KMS-11 (cell line): Measurements from ENCODE around the gene GPHN.

ENCODE experiments used
- H2AFZ ChIP-seq: fragments of 200-600 bp; sonication (generic); 2 replicates; pipeline ENCODE4 v1.6.1; 2016; ENCODE audit warnings: antibody characterized with exemption, mixed run types, low read depth
- H3K27ac ChIP-seq: fragments of 200-600 bp; sonication (generic); 2 replicates; pipeline ENCODE4 v1.6.1; 2016; ENCODE audit warnings: mild to moderate bottlenecking, mixed run types
- H3K27me3 ChIP-seq: fragments of 200-600 bp; sonication (generic); 2 replicates; pipeline ENCODE4 v1.6.1; 2017; ENCODE audit warnings: mild to moderate bottlenecking, low read depth, mixed run types, moderate library complexity; ENCODE audit not compliant: insufficient read depth
- H3K36me3 ChIP-seq: fragments of 200-600 bp; sonication (generic); 2 replicates; pipeline ENCODE4 v1.6.1; 2017; ENCODE audit warnings: mild to moderate bottlenecking, mixed run types; ENCODE audit not compliant: insufficient read depth
- H3K4me1 ChIP-seq: fragments of 200-600 bp; sonication (generic); 2 replicates; pipeline ENCODE4 v1.6.1; 2016; ENCODE audit warnings: mild to moderate bottlenecking, low read depth, mixed run types; ENCODE audit not compliant: poor library complexity, severe bottlenecking
- H3K4me2 ChIP-seq: fragments of 200-600 bp; sonication (generic); 2 replicates; pipeline ENCODE4 v1.7.0; 2016; ENCODE audit warnings: mild to moderate bottlenecking, mixed run types
- H3K4me3 ChIP-seq: fragments of 200-600 bp; sonication (generic); IDR thresholded peaks from 2 replicates; pipeline ENCODE4 v1.6.1; 2017; ENCODE audit warnings: low read depth, low read length, mixed read lengths; ENCODE audit not compliant: insufficient read depth
- H3K79me2 ChIP-seq: fragments of 200-600 bp; sonication (generic); 2 replicates; pipeline ENCODE4 v1.6.1; 2016; ENCODE audit warnings: low read depth, mixed run types; ENCODE audit not compliant: insufficient read depth
- H3K9ac ChIP-seq: fragments of 200-600 bp; sonication (generic); 2 replicates; pipeline ENCODE4 v1.6.1; 2016; ENCODE audit warnings: mild to moderate bottlenecking, mixed run types
- H4K20me1 ChIP-seq: fragments of 200-600 bp; sonication (generic); 2 replicates; pipeline ENCODE4 v1.6.1; 2016; ENCODE audit warnings: mild to moderate bottlenecking, mixed run types; ENCODE audit not compliant: insufficient read depth
- CTCF ChIP-seq: fragments of 200-600 bp; sonication (generic); conservative IDR thresholded peaks from 2 replicates; pipeline ENCODE4 v1.6.1; 2017; ENCODE audit warnings: low read depth, mild to moderate bottlenecking, antibody characterized with exemption, low read length, moderate library complexity, mixed read lengths

GPHN gene

GRCh38 chr14:67221248-67221981 lies 713.5 kb downstream of the GPHN start:
- H3K4me2 ChIP-seq, result no peak overlapping the region
- H3K4me3 ChIP-seq, result no peak overlapping the region
- no peak for TF ChIP-seq CTCF
- H3K9ac ChIP-seq, result no peak overlapping the region
- no peaks in the 10 kb centered on the region for H3K79me2 ChIP-seq
- no peaks in the 10 kb centered on the region for H3K27me3 ChIP-seq
- H4K20me1 ChIP-seq, result no peaks in the 10 kb centered on the region
- no peaks in the 10 kb centered on the region for H3K4me1 ChIP-seq
- no peaks in the 10 kb centered on the region for H3K36me3 ChIP-seq
- H3K27ac ChIP-seq, result no peak overlapping the region
- H2AFZ ChIP-seq, result no peak overlapping the region

- Histone ChIP-seq H3K36me3 (no peaks in the 10 kb centered on the region), H3K9ac (no peak overlapping the region), H2AFZ (no peak overlapping the region), H3K4me2 (no peak overlapping the region), H4K20me1 (no peaks in the 10 kb centered on the region), H3K4me1 (no peaks in the 10 kb centered on the region), H3K27me3 (no peaks in the 10 kb centered on the region), H3K4me3 (no peak overlapping the region), H3K79me2 (no peaks in the 10 kb centered on the region), H3K27ac (no peak overlapping the region)
- TF ChIP-seq CTCF, result no peak
These were observed 714.0 kb downstream of the GPHN start for GRCh38 chr14:67221982-67222328.

GRCh38 chr14:67225523-67225922 lies 717.6 kb downstream of the GPHN start:
- Histone ChIP-seq H3K9ac (no peak overlapping the region), H4K20me1 (no peaks in the 10 kb centered on the region), H3K27ac (no peak overlapping the region), H2AFZ (no peak overlapping the region), H3K27me3 (no peaks in the 10 kb centered on the region), H3K4me3 (no peak overlapping the region), H3K79me2 (no peaks in the 10 kb centered on the region), H3K36me3 (no peaks in the 10 kb centered on the region), H3K4me1 (no peaks in the 10 kb centered on the region), H3K4me2 (no peak overlapping the region)
- TF ChIP-seq CTCF, result no peak

- no peak overlapping the region for H3K27ac ChIP-seq
These were observed 720.5 kb downstream of the GPHN start for GRCh38 chr14:67228325-67228984.

More at GRCh38 chr14:67228325-67228984, 720.5 kb downstream of the GPHN start:
- Histone ChIP-seq H3K4me2 (no peak overlapping the region), H3K79me2 (no peaks in the 10 kb centered on the region), H4K20me1 (no peaks in the 10 kb centered on the region), H3K36me3 (no peaks in the 10 kb centered on the region), H3K4me1 (no peaks in the 10 kb centered on the region), H3K4me3 (no peak overlapping the region), H3K9ac (no peak overlapping the region), H2AFZ (no peak overlapping the region), H3K27me3 (no peaks in the 10 kb centered on the region)
- TF ChIP-seq CTCF, result no peak
